Osteocyte (in vitro differentiated cells): Measurements from ENCODE around the gene UBE2E3. TPM values are rescaled to one million over a fixed set of nuclear protein-coding genes. Genes with fewer than 3 reads are reported as not detected.

Experiments used
- DNase-seq: peaks from one replicate; pipeline ENCODE4 v3.0.0; 2021; ENCODE audit warnings: mixed read lengths; ENCODE audit not compliant: unreplicated experiment; ENCODE audit errors: extremely low spot score
- H3K27ac Mint-ChIP-seq: one replicate; pipeline ENCODE4 v1.8.0; 2021; ENCODE audit warnings: mild to moderate bottlenecking, mixed read lengths; ENCODE audit not compliant: unreplicated experiment
- H3K27me3 Mint-ChIP-seq: one replicate; pipeline ENCODE4 v1.8.0; 2021; ENCODE audit warnings: mixed read lengths; ENCODE audit not compliant: unreplicated experiment
- H3K36me3 Mint-ChIP-seq: one replicate; pipeline ENCODE4 v1.8.0; 2021; ENCODE audit warnings: mixed read lengths; ENCODE audit not compliant: unreplicated experiment
- H3K4me1 Mint-ChIP-seq: one replicate; pipeline ENCODE4 v1.8.0; 2021; ENCODE audit warnings: mixed read lengths; ENCODE audit not compliant: unreplicated experiment
- H3K4me3 Mint-ChIP-seq: one replicate; pipeline ENCODE4 v1.8.0; 2021; ENCODE audit warnings: mild to moderate bottlenecking, moderate library complexity, mixed read lengths; ENCODE audit not compliant: unreplicated experiment
- H3K9me3 Mint-ChIP-seq: one replicate; pipeline ENCODE4 v1.8.0; 2021; ENCODE audit warnings: mixed read lengths; ENCODE audit not compliant: unreplicated experiment
- CTCF ChIP-seq: fragments of 200-600 bp; sonication (generic); IDR thresholded peaks from 2 replicates; pipeline ENCODE4 v1.5.0; 2021; ENCODE audit warnings: antibody characterized with exemption, mild to moderate bottlenecking, moderate library complexity
- total RNA-seq: library from RNA; stranded (reverse); gene quantifications from 2 replicates; pipeline ENCODE4 v1.2.1, GENCODE V29; 2021

Gene UBE2E3
- total RNA-seq, 1 donor from 2014 or later: 108 TPM

- Mint-ChIP-seq H3K9me3 (no peaks in the 10 kb centered on the region), H3K27ac (no peak overlapping the region)
- no peak for TF ChIP-seq CTCF
Measured at GRCh38 chr2:180971811-180972210, 8.6 kb upstream of the UBE2E3 start.

GRCh38 chr2:180975585-180975984 lies 4.8 kb upstream of the UBE2E3 start:
- H3K9me3 Mint-ChIP-seq: no peaks in the 10 kb centered on the region
- H3K4me3 Mint-ChIP-seq: no peak overlapping the region
- no peak for DNase-seq
- H3K4me1 Mint-ChIP-seq: peaks cover 9% of the 10 kb centered on the region
- no peak for TF ChIP-seq CTCF
- no peak overlapping the region for H3K27ac Mint-ChIP-seq
- H3K36me3 Mint-ChIP-seq: no peaks in the 10 kb centered on the region
- no peaks in the 10 kb centered on the region for H3K27me3 Mint-ChIP-seq

More at GRCh38 chr2:180971811-180972210, 8.6 kb upstream of the UBE2E3 start:
- DNase-seq: no peak
- no peaks in the 10 kb centered on the region for H3K27me3 Mint-ChIP-seq
- H3K4me1 Mint-ChIP-seq: peaks cover 6% of the 10 kb centered on the region
- H3K4me3 Mint-ChIP-seq: no peak overlapping the region
- no peaks in the 10 kb centered on the region for H3K36me3 Mint-ChIP-seq

- H3K4me1 Mint-ChIP-seq: peaks cover 34% of the 10 kb centered on the region
- no peaks in the 10 kb centered on the region for H3K27me3 Mint-ChIP-seq
- peaks cover 10% of the 10 kb centered on the region for H3K36me3 Mint-ChIP-seq
- TF ChIP-seq CTCF: no peak
- no peak for DNase-seq
- H3K9me3 Mint-ChIP-seq: no peaks in the 10 kb centered on the region
- H3K4me3 Mint-ChIP-seq: peak overlapping the region; percentile 67
- H3K27ac Mint-ChIP-seq: peak overlapping the region; percentile 90
Measured at GRCh38 chr2:180978903-180979748, 1.3 kb upstream of the UBE2E3 start.

GRCh38 chr2:180979749-180980105 lies 678 bp upstream of the UBE2E3 start:
- H3K27ac Mint-ChIP-seq: peak overlapping the region; percentile 90
- H3K4me1 Mint-ChIP-seq: peaks cover 40% of the 10 kb centered on the region
- no peak for DNase-seq

More at GRCh38 chr2:180979749-180980105, 678 bp upstream of the UBE2E3 start:
- Mint-ChIP-seq H3K36me3 (peaks cover 13% of the 10 kb centered on the region), H3K9me3 (no peaks in the 10 kb centered on the region), H3K27me3 (no peaks in the 10 kb centered on the region), H3K4me3 (peak overlapping the region; percentile 67)
- TF ChIP-seq CTCF: no peak
